ENCODE data around the gene AMBRA1.

AMBRA1 gene

DNA sequence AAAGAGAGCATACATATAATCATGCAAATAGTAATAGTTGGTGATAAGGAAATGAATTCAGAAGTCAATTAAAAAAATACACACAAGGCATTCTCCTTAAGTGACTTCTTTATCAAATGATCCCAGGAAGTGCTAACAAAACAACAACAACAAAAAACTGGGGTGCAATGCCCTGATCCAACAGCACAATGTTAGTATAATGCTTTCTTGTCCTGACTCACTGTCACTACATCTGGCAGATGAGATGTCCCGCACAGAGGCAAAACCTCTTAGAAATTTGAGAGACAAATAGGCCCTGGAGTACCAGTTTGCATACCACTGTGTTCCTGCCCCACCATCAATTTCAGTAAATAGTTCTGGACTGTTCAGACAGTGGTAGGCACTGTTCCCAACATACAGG, 11.0 kb upstream of the AMBRA1 start:
- Histone ChIP-seq H3K36me3 (ENCODE audit: control insufficient read depth in 1 of 2, insufficient read depth in 2 of 2, low read depth in 1 of 2, low read length in 2 of 2) (peaks cover 0 to 9% of the 10 kb centered on the region in 2 experiments), H3K79me1 (replicated peaks; ENCODE audit: low read length, poor library complexity, severe bottlenecking) (peaks cover 14% of the 10 kb centered on the region), H3K18ac (ENCODE audit: low read depth in 1 of 2, low read length in 2 of 2) (no peak overlapping the region), H3K4me1 (ENCODE audit: control insufficient read depth, insufficient read depth, low read depth, low read length) (no peaks in the 10 kb centered on the region), H2BK12ac (ENCODE audit: low read length in 2 of 2) (no peak overlapping the region), H3K27ac (ENCODE audit: low read length, poor library complexity, severe bottlenecking) (no peak overlapping the region), H3K4me2 (ENCODE audit: low read length, poor library complexity, severe bottlenecking) (no peak overlapping the region), H2BK5ac (ENCODE audit: low read depth, low read length, poor library complexity, severe bottlenecking) (no peak overlapping the region), H4K8ac (ENCODE audit: low read length) (no peak overlapping the region), H2AK5ac (ENCODE audit: low read length, severe bottlenecking) (no peak overlapping the region), H3K4ac (ENCODE audit: low read depth in 1 of 2, low read length in 2 of 2) (no peak overlapping the region), H3K4me3 (ENCODE audit: insufficient read depth in 1 of 2, low read depth in 1 of 2, low read length in 2 of 2) (no peak overlapping the region), H3K14ac (ENCODE audit: low read length in 2 of 2) (no peak overlapping the region), H3K9ac (ENCODE audit: low read length) (no peak overlapping the region), H2BK120ac (ENCODE audit: low read depth, low read length) (no peak overlapping the region), H3K9me3 (ENCODE audit: control insufficient read depth, low read length) (no peaks in the 10 kb centered on the region), H2AFZ (ENCODE audit: low read depth, low read length) (no peak overlapping the region), H3K23ac (ENCODE audit: low read length in 2 of 2) (no peak overlapping the region), H2BK15ac (ENCODE audit: low read depth, poor library complexity, severe bottlenecking) (no peak overlapping the region), H3K27me3 (ENCODE audit: control insufficient read depth in 1 of 2, insufficient read depth in 1 of 2, low read length in 2 of 2) (no peaks in the 10 kb centered on the region), H4K91ac (ENCODE audit: low read length) (no peak overlapping the region)
- DNase-seq = no peak
- 88% methylated on average over 1 of the region's 1 CpG for WGBS

GRCh38 chr11:46603704-46604308, 10.0 kb upstream of the AMBRA1 start:
- Histone ChIP-seq H2AFZ (ENCODE audit: low read depth, low read length) (no peak overlapping the region), H2BK15ac (ENCODE audit: low read depth, poor library complexity, severe bottlenecking) (no peak overlapping the region), H2AK5ac (ENCODE audit: low read length, severe bottlenecking) (no peak overlapping the region), H3K4me3 (ENCODE audit: insufficient read depth in 1 of 2, low read depth in 1 of 2, low read length in 2 of 2) (no peak overlapping the region), H3K79me1 (replicated peaks; ENCODE audit: low read length, poor library complexity, severe bottlenecking) (peaks cover 11% of the 10 kb centered on the region), H3K27ac (ENCODE audit: low read length, poor library complexity, severe bottlenecking) (no peak overlapping the region), H3K18ac (ENCODE audit: low read depth in 1 of 2, low read length in 2 of 2) (no peak overlapping the region), H3K4me1 (ENCODE audit: control insufficient read depth, insufficient read depth, low read depth, low read length) (no peaks in the 10 kb centered on the region), H3K9me3 (ENCODE audit: control insufficient read depth, low read length) (no peaks in the 10 kb centered on the region), H2BK120ac (ENCODE audit: low read depth, low read length) (no peak overlapping the region), H4K91ac (ENCODE audit: low read length) (peak overlapping the region; percentile 39), H3K27me3 (ENCODE audit: control insufficient read depth in 1 of 2, insufficient read depth in 1 of 2, low read length in 2 of 2) (no peaks in the 10 kb centered on the region), H2BK12ac (ENCODE audit: low read length in 2 of 2) (no peak overlapping the region), H3K14ac (ENCODE audit: low read length in 2 of 2) (no peak overlapping the region), H3K4ac (ENCODE audit: low read depth in 1 of 2, low read length in 2 of 2) (no peak overlapping the region), H3K4me2 (ENCODE audit: low read length, poor library complexity, severe bottlenecking) (no peak overlapping the region), H2BK5ac (ENCODE audit: low read depth, low read length, poor library complexity, severe bottlenecking) (no peak overlapping the region), H3K9ac (ENCODE audit: low read length) (no peak overlapping the region), H3K23ac (ENCODE audit: low read length in 2 of 2) (no peak overlapping the region), H3K36me3 (ENCODE audit: control insufficient read depth in 1 of 2, insufficient read depth in 2 of 2, low read depth in 1 of 2, low read length in 2 of 2) (peaks cover 0 to 9% of the 10 kb centered on the region in 2 experiments), H4K8ac (ENCODE audit: low read length) (no peak overlapping the region)
- DNase-seq = no peak
- WGBS = 95% methylated on average over 14 of the region's 15 CpGs

- Histone ChIP-seq H3K23ac (ENCODE audit: low read length in 2 of 2) (no peak overlapping the region), H2AFZ (ENCODE audit: low read depth, low read length) (no peak overlapping the region), H3K4me2 (ENCODE audit: low read length, poor library complexity, severe bottlenecking) (no peak overlapping the region), H3K79me1 (replicated peaks; ENCODE audit: low read length, poor library complexity, severe bottlenecking) (peaks cover 5% of the 10 kb centered on the region), H3K18ac (ENCODE audit: low read depth in 1 of 2, low read length in 2 of 2) (no peak overlapping the region), H3K9ac (ENCODE audit: low read length) (peak overlapping the region; percentile 47), H4K8ac (ENCODE audit: low read length) (no peak overlapping the region), H2BK12ac (ENCODE audit: low read length in 2 of 2) (no peak overlapping the region), H3K9me3 (ENCODE audit: control insufficient read depth, low read length) (no peaks in the 10 kb centered on the region), H2BK5ac (ENCODE audit: low read depth, low read length, poor library complexity, severe bottlenecking) (no peak overlapping the region), H3K4me1 (ENCODE audit: control insufficient read depth, insufficient read depth, low read depth, low read length) (no peaks in the 10 kb centered on the region), H3K14ac (ENCODE audit: low read length in 2 of 2) (no peak overlapping the region), H3K27ac (ENCODE audit: low read length, poor library complexity, severe bottlenecking) (no peak overlapping the region), H3K4ac (ENCODE audit: low read depth in 1 of 2, low read length in 2 of 2) (no peak overlapping the region), H2BK15ac (ENCODE audit: low read depth, poor library complexity, severe bottlenecking) (no peak overlapping the region), H2BK120ac (ENCODE audit: low read depth, low read length) (no peak overlapping the region), H2AK5ac (ENCODE audit: low read length, severe bottlenecking) (no peak overlapping the region), H3K27me3 (ENCODE audit: control insufficient read depth in 1 of 2, insufficient read depth in 1 of 2, low read length in 2 of 2) (no peaks in the 10 kb centered on the region), H3K4me3 (ENCODE audit: insufficient read depth in 1 of 2, low read depth in 1 of 2, low read length in 2 of 2) (no peak overlapping the region), H3K36me3 (ENCODE audit: control insufficient read depth in 1 of 2, insufficient read depth in 2 of 2, low read depth in 1 of 2, low read length in 2 of 2) (peaks cover 0 to 9% of the 10 kb centered on the region in 2 experiments), H4K91ac (ENCODE audit: low read length) (no peak overlapping the region)
- no peak for DNase-seq
- no CpG with 5 or more reads among the region's 1 CpG for WGBS
Measured at GRCh38 chr11:46601129-46601528, 7.3 kb upstream of the AMBRA1 start.

GRCh38 chr11:46600194-46600960, 6.6 kb upstream of the AMBRA1 start:
- no peaks in the 10 kb centered on the region for H3K27me3 ChIP-seq (ENCODE audit: control insufficient read depth in 1 of 2, insufficient read depth in 1 of 2, low read length in 2 of 2)
- H3K27ac ChIP-seq (ENCODE audit: low read length, poor library complexity, severe bottlenecking) = no peak overlapping the region
- H4K8ac ChIP-seq (ENCODE audit: low read length) = no peak overlapping the region
- H2BK12ac ChIP-seq (ENCODE audit: low read length in 2 of 2) = no peak overlapping the region
- no peak for DNase-seq
- no peak overlapping the region for H2BK120ac ChIP-seq (ENCODE audit: low read depth, low read length)
- H2BK5ac ChIP-seq (ENCODE audit: low read depth, low read length, poor library complexity, severe bottlenecking) = no peak overlapping the region
- H3K23ac ChIP-seq (ENCODE audit: low read length in 2 of 2) = no peak overlapping the region
- H3K9me3 ChIP-seq (ENCODE audit: control insufficient read depth, low read length) = no peaks in the 10 kb centered on the region
- H3K4ac ChIP-seq (ENCODE audit: low read depth in 1 of 2, low read length in 2 of 2) = no peak overlapping the region
- no peak overlapping the region for H2AK5ac ChIP-seq (ENCODE audit: low read length, severe bottlenecking)
- no peak overlapping the region for H2AFZ ChIP-seq (ENCODE audit: low read depth, low read length)
- H3K4me3 ChIP-seq (ENCODE audit: insufficient read depth in 1 of 2, low read depth in 1 of 2, low read length in 2 of 2) = no peak overlapping the region
- H3K9ac ChIP-seq (ENCODE audit: low read length) = peak overlapping the region; percentile 36
- no peak overlapping the region for H3K14ac ChIP-seq (ENCODE audit: low read length in 2 of 2)
- H3K4me2 ChIP-seq (ENCODE audit: low read length, poor library complexity, severe bottlenecking) = no peak overlapping the region
- H4K91ac ChIP-seq (ENCODE audit: low read length) = no peak overlapping the region
- peaks cover 3% of the 10 kb centered on the region for H3K79me1 ChIP-seq (replicated peaks; ENCODE audit: low read length, poor library complexity, severe bottlenecking)
- no peak overlapping the region for H2BK15ac ChIP-seq (ENCODE audit: low read depth, poor library complexity, severe bottlenecking)
- WGBS = 90% methylated on average over 2 of the region's 3 CpGs
- peaks cover 0 to 9% of the 10 kb centered on the region in 2 experiments for H3K36me3 ChIP-seq (ENCODE audit: control insufficient read depth in 1 of 2, insufficient read depth in 2 of 2, low read depth in 1 of 2, low read length in 2 of 2)
- H3K4me1 ChIP-seq (ENCODE audit: control insufficient read depth, insufficient read depth, low read depth, low read length) = no peaks in the 10 kb centered on the region
- H3K18ac ChIP-seq (ENCODE audit: low read depth in 1 of 2, low read length in 2 of 2) = no peak overlapping the region
